22Rv1 (cell line): ENCODE measurements around the gene TAGLN2.

Source experiments
- ZFX ChIP-seq: fragments of 450-650 bp; IDR thresholded peaks from 2 replicates; pipeline ENCODE4 v1.6.1; 2017; ENCODE audit warnings: antibody characterized with exemption, borderline replicate concordance
- TF ChIP-seq, protein P1 (sequence below): fragments of 450-650 bp; IDR thresholded peaks from 2 replicates; pipeline ENCODE4 v1.5.1; 2017; ENCODE audit warnings: mild to moderate bottlenecking

DNA sequence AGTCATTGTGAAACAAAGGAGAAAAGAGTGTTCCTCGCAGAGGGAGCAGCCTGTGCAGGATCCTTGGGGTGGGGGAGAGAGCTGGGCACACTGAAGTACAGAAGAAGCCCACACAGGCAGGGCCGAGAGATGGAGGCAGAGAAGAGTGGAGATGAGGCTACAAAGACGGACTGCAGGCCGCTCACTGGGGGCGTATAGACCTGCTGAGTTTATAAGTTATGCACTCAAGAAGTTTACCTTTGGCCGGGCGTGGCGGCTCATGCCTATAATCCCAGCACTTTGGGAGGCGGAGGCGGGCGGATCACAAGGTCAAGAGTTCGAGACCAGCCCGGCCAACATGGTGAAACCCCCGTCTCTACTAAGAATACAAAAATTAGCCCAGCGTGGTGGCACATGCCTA, 36.3 kb upstream of the TAGLN2 start:
- TF ChIP-seq, protein P1, sequence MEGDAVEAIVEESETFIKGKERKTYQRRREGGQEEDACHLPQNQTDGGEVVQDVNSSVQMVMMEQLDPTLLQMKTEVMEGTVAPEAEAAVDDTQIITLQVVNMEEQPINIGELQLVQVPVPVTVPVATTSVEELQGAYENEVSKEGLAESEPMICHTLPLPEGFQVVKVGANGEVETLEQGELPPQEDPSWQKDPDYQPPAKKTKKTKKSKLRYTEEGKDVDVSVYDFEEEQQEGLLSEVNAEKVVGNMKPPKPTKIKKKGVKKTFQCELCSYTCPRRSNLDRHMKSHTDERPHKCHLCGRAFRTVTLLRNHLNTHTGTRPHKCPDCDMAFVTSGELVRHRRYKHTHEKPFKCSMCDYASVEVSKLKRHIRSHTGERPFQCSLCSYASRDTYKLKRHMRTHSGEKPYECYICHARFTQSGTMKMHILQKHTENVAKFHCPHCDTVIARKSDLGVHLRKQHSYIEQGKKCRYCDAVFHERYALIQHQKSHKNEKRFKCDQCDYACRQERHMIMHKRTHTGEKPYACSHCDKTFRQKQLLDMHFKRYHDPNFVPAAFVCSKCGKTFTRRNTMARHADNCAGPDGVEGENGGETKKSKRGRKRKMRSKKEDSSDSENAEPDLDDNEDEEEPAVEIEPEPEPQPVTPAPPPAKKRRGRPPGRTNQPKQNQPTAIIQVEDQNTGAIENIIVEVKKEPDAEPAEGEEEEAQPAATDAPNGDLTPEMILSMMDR: no peak
- TF ChIP-seq ZFX: no peak
